ENCODE measurements around the gene ATP1B1.

DNA sequence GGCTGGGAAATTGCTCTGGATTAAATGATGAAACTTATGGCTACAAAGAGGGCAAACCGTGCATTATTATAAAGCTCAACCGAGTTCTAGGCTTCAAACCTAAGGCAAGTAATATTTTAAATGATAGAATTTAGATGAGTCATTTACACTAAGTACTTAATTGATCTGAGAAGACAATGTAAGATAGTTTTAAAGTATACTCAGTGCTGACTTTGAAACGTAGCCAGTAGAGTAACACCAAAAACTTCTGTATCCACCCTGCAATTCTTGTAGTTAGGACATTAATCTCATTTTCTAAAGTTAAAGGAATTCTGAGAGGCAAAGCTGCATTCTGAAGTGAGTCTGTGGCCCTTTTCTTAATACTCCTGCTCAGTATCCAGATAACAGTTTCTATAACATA lies 20.8 kb downstream of the ATP1B1 start:
- TF ChIP-seq, protein P1, sequence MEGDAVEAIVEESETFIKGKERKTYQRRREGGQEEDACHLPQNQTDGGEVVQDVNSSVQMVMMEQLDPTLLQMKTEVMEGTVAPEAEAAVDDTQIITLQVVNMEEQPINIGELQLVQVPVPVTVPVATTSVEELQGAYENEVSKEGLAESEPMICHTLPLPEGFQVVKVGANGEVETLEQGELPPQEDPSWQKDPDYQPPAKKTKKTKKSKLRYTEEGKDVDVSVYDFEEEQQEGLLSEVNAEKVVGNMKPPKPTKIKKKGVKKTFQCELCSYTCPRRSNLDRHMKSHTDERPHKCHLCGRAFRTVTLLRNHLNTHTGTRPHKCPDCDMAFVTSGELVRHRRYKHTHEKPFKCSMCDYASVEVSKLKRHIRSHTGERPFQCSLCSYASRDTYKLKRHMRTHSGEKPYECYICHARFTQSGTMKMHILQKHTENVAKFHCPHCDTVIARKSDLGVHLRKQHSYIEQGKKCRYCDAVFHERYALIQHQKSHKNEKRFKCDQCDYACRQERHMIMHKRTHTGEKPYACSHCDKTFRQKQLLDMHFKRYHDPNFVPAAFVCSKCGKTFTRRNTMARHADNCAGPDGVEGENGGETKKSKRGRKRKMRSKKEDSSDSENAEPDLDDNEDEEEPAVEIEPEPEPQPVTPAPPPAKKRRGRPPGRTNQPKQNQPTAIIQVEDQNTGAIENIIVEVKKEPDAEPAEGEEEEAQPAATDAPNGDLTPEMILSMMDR (IDR thresholded peaks at IDR 0.05): no peak
- TF ChIP-seq EZH2phosphoT487 (IDR thresholded peaks at IDR 0.05): no peak
